NOMO-1 treated with dmso at 0.1 percent for 144 hours (cell line): ENCODE results near the gene ANO9.

Experiments used
- DNase-seq: peaks from one replicate; lab custom pipeline; 2025; ENCODE audit not compliant: unreplicated experiment; lab: John Stamatoyannopoulos, UW

The ANO9 gene

DNA sequence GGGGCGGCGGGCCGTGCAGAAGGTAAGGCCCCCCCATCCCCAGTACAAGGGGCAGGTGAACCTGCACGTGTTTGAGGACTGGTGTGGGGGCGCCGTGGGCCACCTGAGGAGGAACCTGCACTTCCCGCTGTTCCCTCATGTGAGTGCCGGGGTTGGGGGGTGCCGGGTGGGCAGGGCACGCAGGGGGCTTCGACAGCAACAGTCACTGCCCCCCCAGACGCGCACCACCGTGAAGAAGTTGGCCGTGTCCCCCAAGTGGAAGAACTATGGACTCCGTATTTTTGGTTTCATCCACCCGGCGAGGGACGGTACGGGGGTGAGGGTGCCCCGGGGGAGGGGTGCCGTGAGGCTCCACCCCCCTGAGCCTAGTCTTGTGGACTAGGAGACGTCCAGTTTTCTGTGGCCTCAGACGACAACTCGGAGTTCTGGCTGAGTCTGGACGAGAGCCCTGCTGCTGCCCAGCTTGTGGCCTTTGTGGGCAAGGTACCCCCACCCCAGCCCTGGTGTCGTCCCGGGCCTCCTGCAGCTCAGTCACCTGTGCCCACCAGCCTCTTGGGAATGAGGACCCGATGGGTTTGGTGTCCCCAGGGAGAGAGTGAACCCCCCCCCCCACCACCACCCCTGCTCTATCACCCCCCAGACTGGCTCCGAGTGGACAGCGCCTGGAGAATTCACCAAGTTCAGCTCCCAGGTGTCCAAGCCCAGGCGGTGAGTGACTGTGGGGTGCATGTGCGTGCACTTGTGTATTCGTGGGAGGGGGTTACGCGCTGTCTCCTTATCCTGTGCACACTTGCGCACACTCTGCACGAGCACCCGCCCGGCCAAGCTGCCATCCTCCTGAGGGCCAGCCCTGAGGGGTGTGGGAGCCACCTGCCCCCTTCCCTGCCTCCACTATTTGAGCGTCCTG lies 68.7 kb downstream of the ANO9 start:
- DNase-seq, result no peak

DNA sequence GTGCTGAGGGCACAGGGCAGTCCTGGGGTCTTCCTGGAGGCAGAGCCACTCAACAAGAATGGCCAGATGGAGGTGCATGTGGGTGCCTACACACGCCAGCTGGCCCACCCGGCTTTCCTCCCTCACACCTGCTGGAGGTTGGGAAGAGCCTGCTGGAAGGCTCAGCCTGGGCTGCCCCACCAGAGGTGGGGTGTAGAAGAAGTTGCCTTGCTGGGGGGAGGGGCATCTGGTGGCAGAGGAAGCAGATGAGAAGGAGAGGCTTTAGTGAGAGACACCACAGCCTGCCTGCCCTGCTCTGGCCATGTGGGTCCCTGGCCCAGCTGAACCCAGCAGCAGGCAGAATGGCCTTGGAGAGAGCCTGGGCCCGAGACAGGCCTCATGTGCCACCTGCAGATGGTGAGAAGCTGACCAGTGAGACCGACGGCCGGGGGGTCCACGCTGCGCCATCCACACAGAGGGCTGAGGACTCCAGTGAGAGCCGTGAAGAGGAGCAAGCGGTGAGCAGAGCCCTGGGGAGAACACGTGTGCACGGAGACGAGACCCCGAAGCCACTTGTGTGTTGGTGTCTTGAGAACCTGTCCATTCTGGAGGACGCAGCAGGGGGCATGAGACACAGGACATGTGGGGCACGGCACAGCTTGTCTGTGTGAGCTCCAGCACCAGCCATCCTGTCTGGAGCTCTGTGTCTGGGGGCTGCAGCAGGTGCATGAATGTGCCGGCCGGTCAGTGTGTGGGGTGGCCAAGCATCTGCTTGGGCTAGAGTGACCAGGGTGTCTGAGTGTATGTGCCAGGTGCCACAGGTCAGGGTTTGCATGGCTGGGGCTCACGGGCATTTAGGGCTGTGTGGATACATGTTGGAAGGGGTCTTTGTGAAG lies 69.9 kb downstream of the ANO9 start:
- DNase-seq, result no peak

DNA sequence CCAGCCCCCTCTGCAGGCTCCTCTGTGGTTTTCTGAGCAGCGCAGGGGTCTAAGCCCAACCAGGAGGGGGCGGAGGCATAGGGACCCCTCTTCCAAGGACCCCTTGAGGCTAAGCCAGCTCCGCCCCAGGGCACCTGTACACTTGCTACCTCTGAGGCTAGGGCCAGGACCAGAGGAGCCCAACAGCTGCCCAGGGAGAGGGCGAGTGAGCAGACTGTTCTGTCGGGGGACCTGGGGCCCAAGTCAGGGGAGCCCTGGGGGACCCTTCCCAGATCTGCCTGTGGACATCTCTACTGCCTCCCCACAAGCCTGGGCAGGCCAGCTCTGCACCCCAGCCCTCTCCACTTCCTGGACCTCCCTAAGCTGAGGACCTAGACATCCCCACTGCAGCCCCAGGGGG lies 70.8 kb downstream of the ANO9 start:
- DNase-seq, result no peak

DNA sequence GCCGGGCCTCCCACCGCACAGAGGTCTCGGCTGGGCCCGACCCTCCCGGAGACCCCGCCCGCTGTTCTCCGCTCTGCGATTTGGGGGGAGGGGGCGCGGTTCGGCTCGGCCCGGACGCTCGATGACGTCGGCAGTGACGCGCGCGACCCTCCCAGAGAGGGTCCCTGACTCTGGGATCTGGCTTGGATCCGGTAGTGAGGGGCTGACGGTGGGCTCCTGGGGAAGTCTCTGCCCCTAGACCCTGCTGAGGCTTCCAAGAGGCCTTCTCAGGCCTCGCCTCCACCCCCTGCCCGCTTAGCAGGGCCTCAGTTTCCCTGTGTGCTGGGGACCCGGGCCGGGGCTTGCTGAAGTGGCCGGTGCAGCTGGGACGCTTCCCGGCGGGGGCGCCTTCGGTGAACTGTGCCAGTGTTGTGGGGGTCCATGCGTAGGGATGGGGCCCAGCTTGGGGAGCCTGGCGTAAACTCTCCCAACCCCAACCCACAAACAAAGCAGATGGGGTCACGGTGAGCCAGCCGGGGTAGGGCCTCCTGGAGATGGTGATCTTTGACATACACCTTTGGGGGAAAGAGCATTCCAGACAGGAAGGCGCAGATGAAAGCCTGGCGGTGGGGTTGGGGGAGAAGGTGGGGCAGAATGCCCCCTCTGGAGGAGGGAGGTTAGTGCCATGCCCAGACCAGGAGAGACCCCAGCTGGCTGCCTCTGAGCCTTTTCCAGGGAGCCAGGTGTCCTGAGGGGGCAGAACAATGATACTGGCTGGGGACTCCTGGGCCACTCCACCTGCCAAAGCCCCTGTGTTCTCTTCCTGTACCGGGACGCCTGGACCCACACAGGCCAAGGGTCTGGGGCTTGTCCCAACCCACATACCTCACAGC lies 71.5 kb downstream of the ANO9 start:
- DNase-seq, result no peak

DNA sequence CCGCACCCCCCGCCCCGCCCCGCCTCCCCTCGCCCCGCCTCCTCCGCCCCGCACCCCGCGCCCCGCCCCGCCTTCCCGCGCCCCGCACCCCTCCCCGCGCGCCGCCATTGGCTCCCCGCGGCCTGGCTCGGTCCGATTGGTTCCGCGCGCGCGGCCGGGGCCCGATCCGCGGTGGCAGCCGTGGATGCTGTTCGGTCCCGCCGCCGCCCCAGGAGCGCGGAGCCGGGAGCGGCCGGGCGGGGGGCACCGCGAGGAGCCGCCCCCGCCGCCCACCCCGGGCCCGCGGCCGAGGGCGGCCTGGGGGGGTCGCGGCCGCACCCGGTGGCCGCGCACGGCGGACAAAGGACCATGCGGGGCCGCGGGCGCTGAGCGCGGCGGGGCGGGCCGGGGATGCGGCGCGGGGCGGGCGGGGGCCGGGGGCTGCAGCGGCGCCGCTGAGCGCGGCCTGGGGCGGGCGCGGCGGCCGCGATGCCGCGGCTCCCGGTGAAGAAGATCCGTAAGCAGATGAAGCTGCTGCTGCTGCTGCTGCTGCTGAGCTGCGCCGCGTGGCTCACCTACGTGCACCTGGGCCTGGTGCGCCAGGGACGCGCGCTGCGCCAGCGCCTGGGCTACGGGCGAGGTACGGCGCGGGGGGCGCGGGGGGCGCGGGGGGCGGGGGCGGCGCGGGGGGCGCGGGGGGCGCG lies 72.3 kb downstream of the ANO9 start, which contains the start of gene B4GALNT4:
Gene B4GALNT4 (plus strand): TSS at position 164 of the 683 bp plus-strand sequence. CDS start 305 bp downstream, at position 469.
- no peak for DNase-seq

DNA sequence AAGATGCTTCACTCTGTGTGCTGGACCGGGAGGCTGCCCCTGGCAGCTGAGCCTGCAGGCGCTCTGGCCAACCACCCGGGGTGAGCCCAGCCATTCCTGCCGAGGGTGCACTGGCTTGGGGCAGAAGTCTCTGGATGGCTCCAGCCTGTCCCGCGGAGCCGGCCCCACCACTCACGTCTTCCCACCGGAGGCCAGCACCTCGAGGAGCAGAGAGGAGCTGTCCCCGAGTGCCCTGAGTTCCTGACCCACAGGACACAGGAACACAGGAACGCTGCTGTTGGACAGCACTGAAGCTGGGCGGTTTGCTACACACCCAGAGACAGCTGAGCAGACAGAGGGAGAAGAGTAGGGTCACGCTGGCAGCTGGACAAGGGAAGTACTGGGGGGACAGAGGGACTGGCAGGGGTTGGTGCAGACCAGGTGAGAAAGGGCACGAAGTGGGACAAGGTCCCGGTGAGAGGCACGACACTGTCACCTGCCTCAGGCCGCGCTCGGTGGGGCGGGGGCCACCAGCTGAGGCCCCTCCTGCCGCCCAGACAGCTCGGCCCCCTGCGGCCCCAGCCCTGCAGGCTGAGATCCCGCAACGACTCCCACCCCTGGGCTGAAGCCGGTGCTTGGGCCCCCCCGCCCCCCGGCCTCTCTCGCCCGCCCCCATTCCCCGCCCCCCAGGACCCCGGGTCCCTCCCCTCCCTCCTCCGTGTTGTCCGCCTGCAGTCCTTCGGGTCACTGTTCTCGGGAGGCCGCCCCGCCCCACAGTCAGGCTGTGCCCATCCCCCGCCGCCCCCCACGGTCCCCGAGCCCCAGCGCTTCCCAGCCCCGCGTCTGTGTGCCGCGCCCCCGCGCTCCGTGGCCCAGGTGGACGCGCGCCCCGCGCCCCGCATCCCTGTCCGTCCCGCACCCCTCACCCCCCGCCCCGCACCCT lies 73.1 kb downstream of the ANO9 start:
- no peak for DNase-seq

DNA sequence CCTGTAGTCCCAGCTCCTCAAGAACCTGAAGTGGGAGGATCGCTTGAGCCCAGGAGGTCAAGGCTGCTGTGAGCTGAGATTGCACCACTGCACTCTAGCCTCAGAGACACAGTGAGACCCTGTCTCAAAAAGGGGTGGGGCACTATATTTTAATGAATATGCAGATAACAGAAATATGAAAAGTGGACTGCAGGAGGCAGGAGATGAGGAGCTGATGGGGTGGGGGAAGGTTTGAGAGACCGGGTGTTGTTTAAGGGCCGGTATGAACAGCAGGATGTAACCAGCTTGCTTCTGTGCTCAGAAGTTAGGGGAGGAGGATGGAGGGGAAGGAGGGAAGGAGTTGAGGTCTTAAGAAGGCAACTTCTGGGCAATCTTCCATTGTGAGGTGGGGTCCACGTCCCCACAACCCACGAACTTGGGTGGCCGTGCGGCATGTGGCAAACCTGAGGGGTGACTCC lies 73.8 kb downstream of the ANO9 start:
- DNase-seq, result no peak
